A549 treated with GW870086 at 1 μM for 4 hours (cell line): ENCODE results near the gene PYGO1. TPM values are rescaled to one million over a fixed set of nuclear protein-coding genes. Genes with fewer than 3 reads are reported as not detected.

Experiments
- total RNA-seq: library from RNA; stranded (reverse); fragments of 200-300 nt; extraction: Qiagen RNA extraction; gene quantifications from 5 replicates; pipeline ENCODE4 v1.2.3, GENCODE V29; 2022; ENCODE audit warnings: low read depth

PYGO1 gene, protein sequence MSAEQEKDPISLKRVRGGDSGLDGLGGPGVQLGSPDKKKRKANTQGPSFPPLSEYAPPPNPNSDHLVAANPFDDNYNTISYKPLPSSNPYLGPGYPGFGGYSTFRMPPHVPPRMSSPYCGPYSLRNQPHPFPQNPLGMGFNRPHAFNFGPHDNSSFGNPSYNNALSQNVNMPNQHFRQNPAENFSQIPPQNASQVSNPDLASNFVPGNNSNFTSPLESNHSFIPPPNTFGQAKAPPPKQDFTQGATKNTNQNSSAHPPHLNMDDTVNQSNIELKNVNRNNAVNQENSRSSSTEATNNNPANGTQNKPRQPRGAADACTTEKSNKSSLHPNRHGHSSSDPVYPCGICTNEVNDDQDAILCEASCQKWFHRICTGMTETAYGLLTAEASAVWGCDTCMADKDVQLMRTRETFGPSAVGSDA
- 5.6 to 8.5 TPM (median 7.0 TPM) in 5 replicates for total RNA-seq

DNA sequence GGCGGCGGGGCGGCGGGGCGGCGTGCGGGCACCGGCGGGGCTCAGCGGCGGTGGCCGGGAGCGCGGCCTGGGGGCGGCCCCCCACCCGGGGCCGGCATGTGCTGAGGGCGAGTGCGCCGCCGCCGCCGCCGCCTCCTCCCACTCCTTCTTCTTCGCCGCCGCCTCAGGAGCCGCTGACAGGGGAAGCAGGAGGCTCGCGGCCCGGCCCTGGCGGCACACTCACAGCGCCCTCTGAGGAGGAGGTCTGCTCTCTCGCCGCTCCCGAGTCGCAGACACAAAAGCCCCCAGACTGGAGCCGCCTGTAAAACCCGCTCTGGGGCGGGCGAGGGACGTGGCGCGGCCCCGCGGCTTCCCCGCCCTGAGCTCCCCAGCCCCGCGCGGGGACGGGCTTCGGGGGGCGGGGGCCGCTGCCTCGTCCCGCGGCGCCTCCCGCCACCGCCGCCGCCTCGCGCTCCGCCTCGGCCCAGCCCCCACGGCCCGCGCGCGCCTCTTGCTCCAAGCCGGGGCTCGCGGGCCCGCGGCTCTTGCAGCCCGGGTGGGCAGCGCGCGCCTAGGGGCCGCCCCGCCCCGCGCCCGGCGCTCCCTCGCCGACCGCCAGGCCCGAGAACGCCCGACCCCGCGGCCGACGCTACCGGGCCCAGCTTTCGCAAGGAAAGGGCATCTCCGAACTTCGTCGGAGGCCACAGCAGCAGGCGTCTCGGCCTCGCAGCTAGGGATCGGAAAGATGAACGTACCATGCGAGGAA lies at the start of gene PYGO1:
Gene PYGO1 (minus strand): TSS at position 276 of the 745 bp plus-strand sequence. CDS start 462 bp downstream, outside the sequence.

Other genes with a start within 250 kb of the PYGO1 start
- gene CCPG1, start 180.0 kb downstream of the PYGO1 start, total RNA-seq, result 29.5 to 41.1 TPM (median 36.3 TPM) in 5 replicates
- 2.5 to 4.0 TPM (median 3.6 TPM) in 5 replicates for gene PIERCE2, start 179.8 kb downstream of the PYGO1 start, total RNA-seq
- 7.1 to 12.3 TPM (median 10.0 TPM) in 5 replicates for gene DNAAF4, start 80.1 kb downstream of the PYGO1 start, total RNA-seq
- gene PRTG, start 154.8 kb upstream of the PYGO1 start, total RNA-seq, result 8.4 to 11.6 TPM (median 10.3 TPM) in 5 replicates